Testis (tissue), 2 donors: ENCODE results near the gene ZNF692.

ENCODE experiments used
- CTCF ChIP-seq, 3 experiments: fragments of 450-650 bp in 2 of 3; fragments of 200-600 bp in 1 of 3; sonication (generic) in 1 of 3; IDR thresholded peaks; one replicate each; pipeline ENCODE4 v1.5.1; 2016 to 2019; ENCODE audit warnings: antibody characterized with exemption in 3 of 3, mild to moderate bottlenecking in 2 of 3, moderate library complexity in 1 of 3
- POLR2A ChIP-seq: fragments of 450-650 bp; IDR thresholded peaks from one replicate; pipeline ENCODE4 v1.6.1; 2017; ENCODE audit warnings: antibody characterized with exemption, mild to moderate bottlenecking, moderate library complexity

- TF ChIP-seq CTCF (IDR thresholded peaks at IDR 0.05) (no peak), POLR2A (no peak)
Observed at GRCh38 chr1:248802454-248802853, 56.4 kb downstream of the ZNF692 start.
